ENCODE measurements around the gene GUCY1A2. TPM values are rescaled to one million over a fixed set of nuclear protein-coding genes. Genes with fewer than 3 reads are reported as not detected.

Gene GUCY1A2
- total RNA-seq, 1 experiment from 2014 or later, result 0.10 TPM

GRCh38 chr11:106787454-106787853 lies 230.8 kb downstream of the GUCY1A2 start (continued):
- no peak for TF ChIP-seq CTCF (IDR thresholded peaks at IDR 0.05 in 2 of 3, conservative IDR thresholded peaks at IDR 0.05 in 1 of 3; ENCODE audit: borderline replicate concordance in 1 of 3, insufficient read depth in 1 of 3, low read depth in 2 of 3, low read length in 2 of 3)

- ChIA-PET CTCF (no interaction called here), POLR2A (no interaction called here), RAD21 (ENCODE audit: low non-redundant PET in 1 of 2, low total read pairs in 2 of 2, uncharacterized antibody in 2 of 2, unreplicated experiment in 2 of 2) (no interaction called here)
- ATAC-seq, result no peak
- Histone ChIP-seq H3K4me3 (replicated peaks in 1 of 2; ENCODE audit: low read depth in 1 of 2, low read length in 2 of 2) (no peak overlapping the region), H3K9me2 (ENCODE audit: insufficient read depth) (no peaks in the 10 kb centered on the region), H3K27me3 (ENCODE audit: insufficient read depth, low read length) (peaks cover 3% of the 10 kb centered on the region), H3K4me1 (ENCODE audit: control insufficient read depth in 1 of 2, insufficient read depth in 2 of 2, low read length in 2 of 2) (no peaks in the 10 kb centered on the region), H3K9ac (ENCODE audit: low read length) (no peak overlapping the region), H3K4me2 (ENCODE audit: low read length) (no peak overlapping the region), H3K9me3 (ENCODE audit: control insufficient read depth in 1 of 2, insufficient read depth in 1 of 2, low read depth in 1 of 2, low read length in 2 of 2) (no peaks in the 10 kb centered on the region), H4K20me1 (ENCODE audit: insufficient read depth) (no peaks in the 10 kb centered on the region), H2AFZ (ENCODE audit: low read depth, low read length, poor library complexity, severe bottlenecking) (no peak overlapping the region), H3K79me2 (ENCODE audit: insufficient read depth, low read length) (no peaks in the 10 kb centered on the region), H3K27ac (ENCODE audit: low read depth, low read length) (no peak overlapping the region), H3K36me3 (ENCODE audit: control insufficient read depth in 1 of 2, insufficient read depth in 2 of 2, low read length in 2 of 2) (no peaks in the 10 kb centered on the region)
- TF ChIP-seq EZH2 (IDR thresholded peaks at IDR 0.05) (no peak), TCF7L2 (IDR thresholded peaks at IDR 0.05; ENCODE audit: borderline replicate concordance, extremely low read depth, insufficient read depth, insufficient read length) (no peak), ZNF274 (IDR thresholded peaks at IDR 0.05; ENCODE audit: low read depth, low read length) (no peak), CEBPB (IDR thresholded peaks at IDR 0.05; ENCODE audit: low read depth) (no peak), EGR1 (IDR thresholded peaks at IDR 0.05; ENCODE audit: low read depth) (no peak), ATF3 (IDR thresholded peaks at IDR 0.05) (no peak), ELF1 (IDR thresholded peaks at IDR 0.05; ENCODE audit: borderline replicate concordance, low read depth) (no peak), EZH2phosphoT487 (IDR thresholded peaks at IDR 0.05; ENCODE audit: borderline replicate concordance) (no peak), SIN3A (IDR thresholded peaks at IDR 0.05; ENCODE audit: low read depth) (no peak), CTCF (IDR thresholded peaks at IDR 0.05 in 2 of 3, conservative IDR thresholded peaks at IDR 0.05 in 1 of 3; ENCODE audit: borderline replicate concordance in 1 of 3, insufficient read depth in 1 of 3, low read depth in 2 of 3, low read length in 2 of 3) (no peak), SP1 (IDR thresholded peaks at IDR 0.05; ENCODE audit: low read depth) (no peak), POLR2AphosphoS5 (IDR thresholded peaks at IDR 0.05; ENCODE audit: low read depth, low read length) (no peak), REST (IDR thresholded peaks at IDR 0.05; ENCODE audit: low read depth) (no peak), RAD21 (IDR thresholded peaks at IDR 0.05; ENCODE audit: low read depth) (no peak), JUND (IDR thresholded peaks at IDR 0.05) (no peak), MAX (IDR thresholded peaks at IDR 0.05) (no peak)
- intact Hi-C loops (cut with micrococcal nuclease), result no loop called here
- no TSS peak for BruUV-seq (replicated peaks)
- DNase-seq (ENCODE audit: low read depth, low spot score), result no peak
Measured at GRCh38 chr11:106785913-106786650, 232.2 kb downstream of the GUCY1A2 start.
